ENCODE results near the gene KIF21A. TPM values are rescaled to one million over a fixed set of nuclear protein-coding genes. Genes with fewer than 3 reads are reported as not detected.

Gene KIF21A
- polyA plus RNA-seq, 1 donor from 2014 or later, result 1.8 TPM

DNA sequence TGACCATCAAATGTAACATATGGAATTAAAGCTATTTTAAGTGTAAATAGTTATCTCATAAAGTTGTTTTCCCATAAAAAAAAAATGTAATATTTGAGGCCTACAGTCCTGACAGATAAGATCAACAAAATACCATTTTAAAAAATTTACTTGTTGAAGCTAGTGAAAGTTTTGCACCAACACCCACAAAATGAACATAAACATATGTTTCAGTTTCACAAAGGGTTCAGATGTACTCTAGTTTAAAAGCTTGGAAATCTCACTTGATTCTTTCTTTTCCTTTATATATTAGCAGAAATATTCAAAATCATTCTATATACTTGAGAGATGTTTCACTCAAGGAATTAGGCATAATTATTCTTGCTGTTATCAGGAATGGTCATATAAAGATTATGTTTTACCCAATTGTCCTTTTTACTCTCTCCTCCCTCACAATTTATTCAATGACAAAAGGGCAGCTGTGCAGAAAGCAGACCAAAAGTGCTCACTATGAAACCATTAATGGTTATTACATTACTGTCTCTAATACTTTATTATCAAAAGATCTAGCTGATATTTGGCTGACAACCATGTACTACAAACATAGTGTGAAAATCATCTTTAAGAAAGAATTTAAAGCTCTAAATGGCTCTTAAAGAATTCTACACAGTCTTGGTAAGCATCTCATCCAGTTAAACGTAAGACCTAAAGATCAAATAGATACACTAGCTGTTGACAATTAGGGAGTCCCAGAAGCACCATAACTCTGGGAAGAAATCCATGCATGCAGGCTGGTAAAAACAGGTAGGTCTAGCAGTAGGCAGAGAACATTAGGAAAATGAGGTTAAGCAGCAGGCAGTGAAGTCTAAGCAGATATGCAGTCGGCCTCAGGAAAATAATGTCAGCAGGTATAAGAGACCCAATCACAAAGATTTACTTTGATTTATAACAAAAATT, 28.8 kb downstream of the KIF21A start:
- Mint-ChIP-seq H3K9me3 (no peaks in the 10 kb centered on the region), H3K4me1 (no peaks in the 10 kb centered on the region), H3K27me3 (no peaks in the 10 kb centered on the region), H3K36me3 (no peaks in the 10 kb centered on the region), H3K4me3 (no peak overlapping the region), H3K27ac (no peak overlapping the region)

DNA sequence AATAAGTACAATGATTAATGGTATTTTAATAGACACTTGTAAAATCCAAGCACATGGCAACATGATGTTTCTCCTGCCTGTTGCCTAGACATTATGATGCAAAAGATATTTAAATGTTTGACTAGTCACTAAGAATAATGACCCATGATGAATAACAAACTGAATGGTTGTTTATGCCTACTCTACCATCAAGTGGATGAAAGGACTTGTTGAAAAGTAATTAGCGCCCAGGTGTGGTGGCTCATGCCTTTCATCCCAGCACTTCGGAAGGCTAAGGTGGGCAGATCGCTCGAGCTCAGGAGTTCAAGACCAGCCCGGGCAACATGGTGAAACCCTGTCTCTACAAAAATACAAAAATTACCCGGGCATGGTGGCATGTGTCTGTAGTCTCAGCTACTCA, 30.7 kb downstream of the KIF21A start:
- H3K4me1 Mint-ChIP-seq, result no peaks in the 10 kb centered on the region
- no peaks in the 10 kb centered on the region for H3K36me3 Mint-ChIP-seq
- no peaks in the 10 kb centered on the region for H3K27me3 Mint-ChIP-seq
- no peak overlapping the region for H3K27ac Mint-ChIP-seq
- no peak overlapping the region for H3K4me3 Mint-ChIP-seq
- H3K9me3 Mint-ChIP-seq, result no peaks in the 10 kb centered on the region

DNA sequence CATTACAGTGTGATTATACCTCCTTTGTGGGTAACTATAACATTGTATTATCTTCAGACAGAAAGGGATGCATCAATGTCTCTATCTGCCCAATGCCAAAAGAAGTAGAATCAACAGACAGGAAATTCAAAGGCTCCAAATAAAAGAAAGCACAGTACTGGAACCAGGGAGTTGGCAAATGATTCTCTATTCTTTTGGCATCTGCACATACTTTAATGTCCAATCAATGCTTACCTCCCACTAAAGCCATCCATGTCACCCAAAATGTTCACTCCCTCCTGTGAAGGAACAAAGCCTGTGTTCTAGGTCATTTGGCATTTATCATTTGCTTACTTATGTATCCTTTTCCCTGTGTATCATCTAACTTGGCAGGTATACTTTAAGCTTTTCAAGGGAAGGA, 36.7 kb downstream of the KIF21A start:
- peaks cover 0 to 1% (median 0%) of the 10 kb centered on the region in 3 donors for H3K4me1 Mint-ChIP-seq
- no peak overlapping the region for H3K27ac Mint-ChIP-seq
- no peak overlapping the region for H3K4me3 Mint-ChIP-seq

DNA sequence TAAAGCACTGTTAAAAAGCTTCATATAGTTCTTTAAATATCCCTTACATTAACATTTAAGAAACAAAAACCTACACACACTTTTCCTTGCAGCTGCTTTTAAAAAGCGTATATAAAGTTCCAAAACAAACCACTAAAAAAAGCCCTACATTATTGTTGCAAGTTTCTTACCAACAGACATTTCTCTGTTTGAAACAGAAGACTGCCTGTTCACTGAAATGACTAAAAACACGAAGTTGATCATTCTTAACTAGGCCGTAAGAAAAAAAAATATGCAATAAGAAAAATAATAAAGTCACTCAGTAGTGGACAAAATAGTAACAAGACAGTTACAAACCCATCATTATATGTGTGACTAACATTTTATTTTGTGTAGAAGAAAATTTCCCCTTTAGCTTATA, 37.3 kb downstream of the KIF21A start:
- peaks cover 0 to 1% (median 0%) of the 10 kb centered on the region in 3 donors for H3K4me1 Mint-ChIP-seq
- no peak overlapping the region for H3K4me3 Mint-ChIP-seq
- no peaks in the 10 kb centered on the region for H3K36me3 Mint-ChIP-seq
- H3K27me3 Mint-ChIP-seq, result no peaks in the 10 kb centered on the region
- H3K9me3 Mint-ChIP-seq, result peaks cover 0 to 2% (median 0%) of the 10 kb centered on the region in 3 donors
- H3K27ac Mint-ChIP-seq, result no peak overlapping the region

More for the DNA sequence above, 36.7 kb downstream of the KIF21A start:
- H3K36me3 Mint-ChIP-seq, result no peaks in the 10 kb centered on the region
- H3K27me3 Mint-ChIP-seq, result no peaks in the 10 kb centered on the region
- peaks cover 0 to 2% (median 0%) of the 10 kb centered on the region in 3 donors for H3K9me3 Mint-ChIP-seq

DNA sequence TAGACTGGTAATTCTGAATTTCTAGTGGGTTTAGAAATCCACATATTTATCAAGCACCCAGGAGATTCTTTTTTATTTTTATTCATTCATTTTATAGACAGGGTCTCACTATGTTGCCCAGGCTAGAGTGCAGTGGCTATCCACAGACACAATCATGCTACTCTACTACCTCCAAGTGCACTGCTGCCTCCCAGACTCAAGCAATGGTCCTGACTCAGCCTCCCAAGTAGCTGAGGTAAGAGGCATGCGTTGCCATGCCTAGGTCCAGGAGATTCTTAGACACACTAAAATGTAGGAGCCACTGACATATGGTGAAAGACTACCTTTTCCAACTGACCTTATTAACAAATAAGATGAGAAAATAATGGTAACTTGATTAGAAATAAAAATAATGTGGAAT, 38.9 kb downstream of the KIF21A start:
- H3K9me3 Mint-ChIP-seq, result peaks cover 0 to 2% (median 0%) of the 10 kb centered on the region in 3 donors
- H3K4me1 Mint-ChIP-seq, result peaks cover 0 to 1% (median 0%) of the 10 kb centered on the region in 3 donors
- no peak overlapping the region for H3K27ac Mint-ChIP-seq
- peaks cover 3% of the 10 kb centered on the region for H3K36me3 Mint-ChIP-seq
- H3K4me3 Mint-ChIP-seq, result no peak overlapping the region
- no peaks in the 10 kb centered on the region for H3K27me3 Mint-ChIP-seq

DNA sequence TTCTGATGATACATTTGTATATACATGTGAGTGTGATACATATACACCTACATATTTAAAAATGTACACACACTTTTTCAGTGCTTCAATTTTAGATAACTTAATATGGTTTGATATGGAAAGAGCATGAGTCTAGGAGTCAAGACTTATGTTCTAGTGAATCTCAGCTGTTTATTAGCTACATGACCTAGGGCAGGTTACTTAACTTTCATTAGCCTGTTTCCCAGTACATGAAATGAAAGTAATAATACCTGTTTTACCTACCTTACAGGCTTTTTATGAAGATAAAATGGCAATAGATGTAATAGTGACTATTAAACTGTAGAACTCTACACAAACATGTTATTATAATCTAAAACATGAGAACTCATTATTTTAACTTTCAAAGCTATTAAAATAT, 39.5 kb downstream of the KIF21A start:
- no peak overlapping the region for H3K27ac Mint-ChIP-seq
- H3K36me3 Mint-ChIP-seq, result peaks cover 3% of the 10 kb centered on the region
- peaks cover 0 to 2% (median 0%) of the 10 kb centered on the region in 3 donors for H3K9me3 Mint-ChIP-seq
- peaks cover 0 to 1% (median 0%) of the 10 kb centered on the region in 3 donors for H3K4me1 Mint-ChIP-seq
- H3K4me3 Mint-ChIP-seq, result no peak overlapping the region
- no peaks in the 10 kb centered on the region for H3K27me3 Mint-ChIP-seq

DNA sequence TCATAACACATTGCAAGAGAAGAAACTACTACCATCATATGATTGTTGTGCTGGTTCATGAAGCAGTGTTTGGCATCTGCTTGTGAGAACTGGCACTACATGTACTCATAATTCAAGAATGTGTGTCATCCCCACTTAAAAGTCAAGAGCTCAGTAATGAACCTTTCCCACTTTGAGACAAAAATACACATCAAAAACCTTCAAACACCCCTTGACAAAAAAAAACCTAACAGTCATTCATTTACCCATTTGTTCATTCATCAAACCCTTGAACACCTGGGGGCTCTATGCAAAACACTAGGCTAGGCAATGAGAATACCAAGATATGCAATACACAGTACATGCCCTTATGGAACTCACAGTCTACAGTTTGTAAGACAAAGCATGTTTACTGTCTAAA, 40.0 kb downstream of the KIF21A start:
- H3K4me1 Mint-ChIP-seq, result peaks cover 0 to 1% (median 0%) of the 10 kb centered on the region in 3 donors
- H3K27ac Mint-ChIP-seq, result no peak overlapping the region
- H3K27me3 Mint-ChIP-seq, result no peaks in the 10 kb centered on the region
- H3K36me3 Mint-ChIP-seq, result peaks cover 3% of the 10 kb centered on the region
- H3K4me3 Mint-ChIP-seq, result no peak overlapping the region
- peaks cover 0 to 2% (median 0%) of the 10 kb centered on the region in 3 donors for H3K9me3 Mint-ChIP-seq

DNA sequence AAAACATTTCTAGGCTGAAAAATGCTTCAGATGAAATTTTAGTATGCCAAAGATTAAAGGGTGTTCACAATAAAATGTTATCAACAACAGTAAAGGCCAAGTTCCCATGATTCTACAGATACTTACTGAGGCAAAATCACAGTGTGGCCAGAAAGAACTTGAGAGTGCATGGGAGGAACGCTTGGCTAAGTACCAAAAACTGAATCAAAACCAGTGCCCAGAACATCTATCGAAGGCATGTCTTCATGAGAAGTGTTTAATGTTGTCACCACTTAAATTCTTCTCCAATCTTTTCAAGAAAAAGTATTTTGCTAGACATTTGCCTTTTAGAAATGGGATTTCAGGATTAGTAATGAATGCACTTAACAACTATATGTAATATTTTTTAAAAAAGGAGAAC, 41.5 kb downstream of the KIF21A start:
- H3K36me3 Mint-ChIP-seq, result peaks cover 3% of the 10 kb centered on the region
- no peak overlapping the region for H3K27ac Mint-ChIP-seq
- no peak overlapping the region for H3K4me3 Mint-ChIP-seq
- H3K27me3 Mint-ChIP-seq, result no peaks in the 10 kb centered on the region
- H3K9me3 Mint-ChIP-seq, result peaks cover 0 to 2% (median 0%) of the 10 kb centered on the region in 3 donors
- no peaks in the 10 kb centered on the region for H3K4me1 Mint-ChIP-seq

DNA sequence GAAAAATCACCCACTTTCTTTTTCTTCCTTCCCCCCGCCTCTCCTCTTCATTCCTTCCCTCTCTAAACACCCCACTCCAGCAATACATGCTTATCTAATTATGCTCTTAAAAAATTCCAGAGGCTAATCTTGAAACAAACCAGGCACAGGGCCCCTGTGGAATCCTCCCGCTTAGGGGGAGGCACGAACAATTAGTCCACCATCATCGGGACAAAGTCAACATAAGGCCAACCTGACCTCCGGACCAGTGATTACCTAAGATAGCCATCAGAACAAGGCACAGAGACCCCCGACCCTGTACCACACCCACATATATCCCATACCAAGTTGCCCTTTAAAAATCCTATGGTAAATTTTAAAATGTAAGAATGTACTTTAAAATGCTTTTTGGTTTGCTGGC, 47.1 kb downstream of the KIF21A start:
- Mint-ChIP-seq H3K4me1 (no peaks in the 10 kb centered on the region), H3K4me3 (no peak overlapping the region), H3K9me3 (no peaks in the 10 kb centered on the region), H3K27me3 (peaks cover 2% of the 10 kb centered on the region), H3K27ac (no peak overlapping the region), H3K36me3 (peaks cover 3% of the 10 kb centered on the region)

DNA sequence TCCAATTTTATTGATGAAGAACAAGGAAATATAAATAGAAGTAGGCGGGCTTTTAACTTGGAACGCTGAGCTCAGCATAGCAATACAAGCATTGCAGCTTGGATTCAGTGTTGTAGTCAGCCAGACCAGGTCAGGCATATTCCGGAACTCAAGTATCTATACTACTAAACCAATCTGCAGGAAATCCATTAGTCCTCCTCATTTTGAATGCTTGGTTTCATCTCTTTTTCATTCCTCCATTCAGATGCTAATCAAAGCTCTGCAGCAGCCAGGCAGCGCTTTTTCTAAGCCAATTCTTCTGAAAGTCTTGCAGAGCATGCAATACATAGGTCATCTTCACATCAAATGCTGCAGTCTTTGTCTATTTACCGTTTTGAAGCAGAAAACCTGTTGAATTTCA, 49.0 kb downstream of the KIF21A start:
- H3K27me3 Mint-ChIP-seq, result peaks cover 2% of the 10 kb centered on the region
- H3K9me3 Mint-ChIP-seq, result no peaks in the 10 kb centered on the region
- H3K36me3 Mint-ChIP-seq, result no peaks in the 10 kb centered on the region

DNA sequence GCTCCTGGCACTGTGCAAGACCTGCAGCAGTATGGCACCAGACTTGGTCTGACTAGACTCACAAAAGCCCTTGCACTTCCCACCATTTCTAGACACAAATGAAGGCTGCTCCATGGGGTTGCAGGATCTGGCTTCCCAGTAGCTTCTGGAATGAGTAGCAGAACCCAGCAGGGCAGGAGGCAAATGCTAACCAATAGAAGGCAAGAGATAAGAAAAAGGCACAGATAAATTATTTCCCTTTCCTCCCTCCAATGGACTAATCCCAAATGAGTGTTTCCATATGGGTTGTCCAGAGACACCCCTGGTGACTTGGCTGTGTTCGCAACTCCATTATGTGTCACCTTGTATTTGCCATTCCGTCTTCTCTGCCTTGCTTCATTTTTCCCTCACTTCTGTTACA, 49.7 kb downstream of the KIF21A start:
- peaks cover 2% of the 10 kb centered on the region for H3K27me3 Mint-ChIP-seq
- no peaks in the 10 kb centered on the region for H3K4me1 Mint-ChIP-seq
- H3K4me3 Mint-ChIP-seq, result no peak overlapping the region
- H3K27ac Mint-ChIP-seq, result no peak overlapping the region
- no peaks in the 10 kb centered on the region for H3K9me3 Mint-ChIP-seq
- H3K36me3 Mint-ChIP-seq, result no peaks in the 10 kb centered on the region

More for the DNA sequence above, 49.0 kb downstream of the KIF21A start:
- H3K4me1 Mint-ChIP-seq, result no peaks in the 10 kb centered on the region
- H3K4me3 Mint-ChIP-seq, result no peak overlapping the region
- no peak overlapping the region for H3K27ac Mint-ChIP-seq

DNA sequence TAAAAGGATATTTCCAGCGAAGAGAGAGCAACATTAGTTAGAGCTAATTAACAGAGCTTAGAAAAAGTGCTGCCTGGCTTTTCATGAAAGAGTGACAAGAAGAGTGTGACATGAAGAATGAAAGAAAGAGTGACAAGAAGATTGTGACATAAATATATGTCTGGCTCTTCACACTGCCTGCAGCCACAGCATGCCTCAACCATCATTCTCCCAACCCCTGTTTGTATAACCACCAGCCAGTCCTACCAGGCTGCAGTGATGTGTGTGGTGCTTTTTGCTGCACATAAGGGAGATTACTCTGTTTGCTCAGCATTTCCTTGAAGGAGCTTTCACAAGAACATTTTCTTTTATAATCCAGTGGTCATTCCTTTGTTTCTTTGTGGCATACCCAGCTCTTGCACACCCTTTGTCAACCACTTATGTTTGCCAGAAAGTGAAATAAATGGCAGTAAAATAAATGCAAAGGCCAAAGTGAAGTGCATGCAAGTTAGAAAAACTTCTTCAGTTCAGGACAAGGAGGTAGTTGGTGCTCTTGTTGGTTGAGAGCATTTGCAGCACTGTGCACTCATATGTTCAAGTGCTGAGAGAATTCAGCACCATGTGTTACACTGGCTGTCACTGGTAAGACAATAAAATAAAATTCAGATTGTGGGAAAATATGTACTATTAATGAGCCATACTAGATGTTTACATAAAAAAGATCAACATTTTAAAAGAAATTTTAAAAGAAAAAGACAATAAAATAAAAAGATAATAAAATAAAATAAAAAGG, 50.6 kb downstream of the KIF21A start:
- Mint-ChIP-seq H3K36me3 (no peaks in the 10 kb centered on the region), H3K27ac (no peak overlapping the region), H3K27me3 (peaks cover 2% of the 10 kb centered on the region), H3K4me3 (no peak overlapping the region), H3K9me3 (no peaks in the 10 kb centered on the region), H3K4me1 (no peaks in the 10 kb centered on the region)

DNA sequence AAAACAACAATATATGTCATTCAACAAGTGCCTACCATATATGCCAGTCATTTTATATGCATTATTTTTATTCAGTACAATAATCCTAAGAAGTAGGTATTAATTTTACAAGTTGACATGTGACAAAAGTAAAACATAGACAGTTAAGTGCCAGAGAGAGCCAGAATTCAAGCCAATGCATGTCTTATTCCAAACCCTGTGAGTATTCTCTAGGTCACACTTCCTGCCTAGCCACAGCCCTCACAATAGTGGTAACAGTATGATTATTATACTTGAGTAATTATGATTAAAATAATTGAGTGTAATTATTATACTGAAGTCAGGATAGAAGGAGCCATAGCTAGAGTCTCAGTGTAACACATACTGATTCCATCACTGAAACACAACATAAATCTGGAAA, 52.2 kb downstream of the KIF21A start:
- no peaks in the 10 kb centered on the region for H3K4me1 Mint-ChIP-seq
- H3K9me3 Mint-ChIP-seq, result no peaks in the 10 kb centered on the region
- no peak overlapping the region for H3K27ac Mint-ChIP-seq
- H3K4me3 Mint-ChIP-seq, result no peak overlapping the region
- peaks cover 2% of the 10 kb centered on the region for H3K27me3 Mint-ChIP-seq
- H3K36me3 Mint-ChIP-seq, result no peaks in the 10 kb centered on the region

DNA sequence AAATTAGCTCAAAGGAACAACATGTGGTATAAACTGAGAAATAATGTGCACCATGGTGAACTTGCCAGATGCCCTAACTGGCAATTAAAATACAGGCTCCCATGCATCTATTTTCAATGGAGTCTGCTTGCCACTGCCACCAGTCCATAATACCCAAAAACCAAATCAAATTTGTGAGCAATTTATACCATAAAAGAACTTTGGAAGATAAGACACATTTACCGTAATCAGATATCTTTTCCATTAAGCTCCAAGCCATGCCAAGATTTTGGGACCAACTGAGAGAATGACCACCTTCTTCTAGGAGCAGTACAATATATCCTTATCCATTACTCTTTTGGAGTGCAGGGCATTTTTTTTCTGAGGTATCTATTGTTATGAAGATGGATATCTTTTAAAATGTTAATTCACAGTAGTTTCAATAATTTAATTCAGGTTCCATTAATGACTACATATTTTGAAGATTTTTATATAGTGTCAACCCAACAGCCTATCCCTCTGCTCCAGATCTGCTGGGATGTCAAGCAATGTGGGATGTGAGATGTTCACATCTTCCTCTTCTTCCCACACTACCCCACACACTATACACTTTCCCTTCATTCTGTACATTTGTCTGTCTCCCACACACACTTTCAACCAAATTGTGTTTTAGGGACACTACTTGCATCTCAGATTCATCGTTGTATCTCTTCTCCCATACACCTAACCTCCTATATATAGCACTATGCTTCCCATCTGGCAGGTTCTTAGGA, 53.3 kb downstream of the KIF21A start:
- no peaks in the 10 kb centered on the region for H3K9me3 Mint-ChIP-seq
- H3K27ac Mint-ChIP-seq, result no peak overlapping the region
- no peaks in the 10 kb centered on the region for H3K36me3 Mint-ChIP-seq

DNA sequence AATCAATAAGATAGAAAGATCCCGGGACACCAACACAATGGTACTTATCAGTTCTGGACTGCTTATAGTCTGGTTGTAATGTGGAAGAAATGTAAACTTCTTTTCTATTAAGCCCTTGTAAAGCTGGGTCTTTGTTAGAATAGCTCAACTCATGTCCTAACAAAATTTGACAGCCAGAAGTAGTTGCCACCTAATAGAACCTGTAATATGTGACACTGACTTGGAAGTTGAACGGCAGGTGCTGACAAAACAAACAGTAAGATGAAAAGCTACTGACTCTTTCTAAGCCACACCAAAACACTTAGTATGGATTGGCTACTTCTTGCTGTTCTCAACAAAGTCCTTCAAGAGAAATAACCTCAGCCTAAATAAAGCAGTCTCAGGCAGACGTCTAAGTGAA, 56.6 kb downstream of the KIF21A start:
- Mint-ChIP-seq H3K36me3 (no peaks in the 10 kb centered on the region), H3K4me1 (no peaks in the 10 kb centered on the region), H3K4me3 (no peak overlapping the region), H3K27me3 (no peaks in the 10 kb centered on the region), H3K9me3 (no peaks in the 10 kb centered on the region), H3K27ac (no peak overlapping the region)

More for the DNA sequence above, 53.3 kb downstream of the KIF21A start:
- Mint-ChIP-seq H3K4me3 (no peak overlapping the region), H3K4me1 (no peaks in the 10 kb centered on the region), H3K27me3 (no peaks in the 10 kb centered on the region)
